ACC112 (cell line): ENCODE measurements around the gene BHMT.
"Not testable (repeated sequence)": the region's sequence is repeated elsewhere in the genome, so short reads cannot be mapped to it uniquely, and the experiment has no call there.

Source experiments
- H2AFZ ChIP-seq: fragments of 200-600 bp; sonication (generic); one replicate; pipeline ENCODE4 v1.6.0; 2017; ENCODE audit warnings: antibody characterized with exemption, low read length; ENCODE audit not compliant: unreplicated experiment
- H3K27ac ChIP-seq: fragments of 200-600 bp; sonication (generic); 2 replicates; pipeline ENCODE4 v1.5.1; 2014; ENCODE audit warnings: low read depth, mild to moderate bottlenecking, antibody characterized with exemption, low read length, moderate library complexity
- H3K27me3 ChIP-seq: fragments of 200-600 bp; sonication (generic); 2 replicates; pipeline ENCODE4 v1.6.1; 2014; ENCODE audit warnings: mild to moderate bottlenecking, antibody characterized with exemption, low read length, moderate library complexity, mixed read lengths; ENCODE audit not compliant: insufficient read depth
- H3K36me3 ChIP-seq: fragments of 200-600 bp; sonication (generic); 2 replicates; pipeline ENCODE4 v1.6.1; 2016; ENCODE audit warnings: mild to moderate bottlenecking, antibody characterized with exemption, low read length, moderate library complexity, mixed read lengths; ENCODE audit not compliant: insufficient read depth
- H3K4me1 ChIP-seq: fragments of 200-600 bp; sonication (generic); one replicate; pipeline ENCODE4 v1.6.1; 2016; ENCODE audit warnings: low read length, mixed read lengths; ENCODE audit not compliant: insufficient read depth, unreplicated experiment, control insufficient read depth
- H3K4me3 ChIP-seq: fragments of 200-600 bp; sonication (generic); 2 replicates; pipeline ENCODE4 v1.5.1; 2014; ENCODE audit warnings: mild to moderate bottlenecking, low read depth, low read length
- H3K79me2 ChIP-seq: fragments of 200-600 bp; sonication (generic); one replicate; pipeline ENCODE4 v1.6.0; 2016; ENCODE audit warnings: low read length; ENCODE audit not compliant: control insufficient read depth, unreplicated experiment, insufficient read depth

BHMT gene

GRCh38 chr5:79140553-79140952, 28.9 kb downstream of the BHMT start:
- H3K79me2 ChIP-seq: no peaks in the 10 kb centered on the region
- no peak overlapping the region for H3K27ac ChIP-seq
- H3K36me3 ChIP-seq: no peaks in the 10 kb centered on the region
- H3K4me3 ChIP-seq: no peak overlapping the region
- no peaks in the 10 kb centered on the region for H3K27me3 ChIP-seq
- peaks cover 9% of the 10 kb centered on the region for H3K4me1 ChIP-seq
- H2AFZ ChIP-seq: no peak overlapping the region

GRCh38 chr5:79143684-79144379, 32.2 kb downstream of the BHMT start:
- H2AFZ ChIP-seq: no peak overlapping the region
- peaks cover 13% of the 10 kb centered on the region for H3K4me1 ChIP-seq
- no peaks in the 10 kb centered on the region for H3K36me3 ChIP-seq
- no peak overlapping the region for H3K4me3 ChIP-seq
- H3K79me2 ChIP-seq: no peaks in the 10 kb centered on the region
- no peak overlapping the region for H3K27ac ChIP-seq
- no peaks in the 10 kb centered on the region for H3K27me3 ChIP-seq

GRCh38 chr5:79147076-79147475, 35.5 kb downstream of the BHMT start:
- no peak overlapping the region for H3K4me3 ChIP-seq
- peaks cover 18% of the 10 kb centered on the region for H3K4me1 ChIP-seq
- H3K27ac ChIP-seq: no peak overlapping the region
- no peaks in the 10 kb centered on the region for H3K27me3 ChIP-seq
- no peak overlapping the region for H2AFZ ChIP-seq
- H3K79me2 ChIP-seq: no peaks in the 10 kb centered on the region
- no peaks in the 10 kb centered on the region for H3K36me3 ChIP-seq

GRCh38 chr5:79149433-79149832, 37.8 kb downstream of the BHMT start:
- Histone ChIP-seq H2AFZ (no peak overlapping the region), H3K4me3 (no peak overlapping the region), H3K79me2 (no peaks in the 10 kb centered on the region), H3K27me3 (no peaks in the 10 kb centered on the region), H3K36me3 (no peaks in the 10 kb centered on the region), H3K4me1 (peaks cover 9% of the 10 kb centered on the region), H3K27ac (no peak overlapping the region)

- Histone ChIP-seq H3K4me3 (no peak overlapping the region), H3K36me3 (no peaks in the 10 kb centered on the region), H3K79me2 (no peaks in the 10 kb centered on the region), H2AFZ (no peak overlapping the region), H3K27ac (no peak overlapping the region), H3K27me3 (no peaks in the 10 kb centered on the region), H3K4me1 (peaks cover 5% of the 10 kb centered on the region)
Observed at GRCh38 chr5:79151942-79152671, 40.5 kb downstream of the BHMT start.

- no peaks in the 10 kb centered on the region for H3K4me1 ChIP-seq
- H3K27ac ChIP-seq: no peak overlapping the region
- no peaks in the 10 kb centered on the region for H3K36me3 ChIP-seq
- H3K4me3 ChIP-seq: no peak overlapping the region
- H2AFZ ChIP-seq: no peak overlapping the region
- no peaks in the 10 kb centered on the region for H3K79me2 ChIP-seq
- no peaks in the 10 kb centered on the region for H3K27me3 ChIP-seq
Observed at GRCh38 chr5:79157305-79157704, 45.7 kb downstream of the BHMT start.

GRCh38 chr5:79161647-79162046, 50.0 kb downstream of the BHMT start:
- H3K36me3 ChIP-seq, H3K79me2 ChIP-seq, H2AFZ ChIP-seq, H3K27me3 ChIP-seq, H3K27ac ChIP-seq, H3K4me1 ChIP-seq, H3K4me3 ChIP-seq: not testable (repeated sequence)

- no peak overlapping the region for H3K27ac ChIP-seq
- no peaks in the 10 kb centered on the region for H3K36me3 ChIP-seq
- no peaks in the 10 kb centered on the region for H3K27me3 ChIP-seq
- no peak overlapping the region for H3K4me3 ChIP-seq
- no peak overlapping the region for H2AFZ ChIP-seq
- no peaks in the 10 kb centered on the region for H3K4me1 ChIP-seq
- no peaks in the 10 kb centered on the region for H3K79me2 ChIP-seq
Observed at GRCh38 chr5:79168031-79168430, 56.4 kb downstream of the BHMT start.

GRCh38 chr5:79170661-79171060, 59.1 kb downstream of the BHMT start:
- no peaks in the 10 kb centered on the region for H3K4me1 ChIP-seq
- H3K79me2 ChIP-seq: no peaks in the 10 kb centered on the region
- H3K36me3 ChIP-seq: no peaks in the 10 kb centered on the region
- no peak overlapping the region for H2AFZ ChIP-seq
- no peaks in the 10 kb centered on the region for H3K27me3 ChIP-seq
- H3K4me3 ChIP-seq: no peak overlapping the region
- H3K27ac ChIP-seq: no peak overlapping the region

GRCh38 chr5:79171635-79172245, 60.1 kb downstream of the BHMT start:
- H3K27ac ChIP-seq: no peak overlapping the region
- H2AFZ ChIP-seq: no peak overlapping the region
- no peaks in the 10 kb centered on the region for H3K27me3 ChIP-seq

GRCh38 chr5:79172269-79172668, 60.7 kb downstream of the BHMT start:
- Histone ChIP-seq H3K79me2 (no peaks in the 10 kb centered on the region), H3K36me3 (no peaks in the 10 kb centered on the region), H2AFZ (no peak overlapping the region), H3K4me3 (no peak overlapping the region), H3K27me3 (no peaks in the 10 kb centered on the region), H3K27ac (no peak overlapping the region), H3K4me1 (no peaks in the 10 kb centered on the region)

More at GRCh38 chr5:79171635-79172245, 60.1 kb downstream of the BHMT start:
- no peaks in the 10 kb centered on the region for H3K4me1 ChIP-seq
- no peaks in the 10 kb centered on the region for H3K79me2 ChIP-seq
- H3K36me3 ChIP-seq: no peaks in the 10 kb centered on the region
- H3K4me3 ChIP-seq: no peak overlapping the region
